Astrocyte (in vitro differentiated cells and primary cell): ENCODE results near the gene PRKG1.

ENCODE experiments used
- EZH2 ChIP-seq: IDR thresholded peaks from 2 replicates; pipeline ENCODE4 v1.6.1; 2012; ENCODE audit warnings: mild to moderate bottlenecking, low read length, inconsistent platforms; ENCODE audit not compliant: insufficient read depth
- TF ChIP-seq, protein P1 (sequence below): IDR thresholded peaks from 2 replicates; pipeline ENCODE4 v1.5.1; 2011; ENCODE audit warnings: low read depth, mild to moderate bottlenecking, inconsistent platforms, low read length, moderate library complexity; ENCODE audit not compliant: insufficient read depth

DNA sequence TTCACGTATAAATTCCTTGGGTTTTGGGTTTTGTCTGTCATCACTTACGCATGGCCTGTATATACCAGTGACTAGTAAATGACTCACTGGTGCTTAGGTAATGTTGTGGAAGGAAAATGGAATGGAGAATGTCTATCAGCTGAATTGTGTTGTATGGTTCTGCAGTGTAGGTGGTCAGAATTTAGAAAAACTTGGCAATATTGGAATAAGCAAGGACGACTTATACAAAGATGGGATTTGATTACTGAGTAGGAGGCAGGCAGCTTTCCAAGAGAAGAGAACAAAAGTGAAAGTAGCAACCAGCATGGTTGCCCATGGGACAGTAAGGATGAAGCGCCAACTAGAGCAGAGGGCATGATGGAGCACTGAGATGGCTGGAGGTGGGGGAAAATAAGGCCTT, 793.7 kb downstream of the PRKG1 start:
- TF ChIP-seq, protein P1, sequence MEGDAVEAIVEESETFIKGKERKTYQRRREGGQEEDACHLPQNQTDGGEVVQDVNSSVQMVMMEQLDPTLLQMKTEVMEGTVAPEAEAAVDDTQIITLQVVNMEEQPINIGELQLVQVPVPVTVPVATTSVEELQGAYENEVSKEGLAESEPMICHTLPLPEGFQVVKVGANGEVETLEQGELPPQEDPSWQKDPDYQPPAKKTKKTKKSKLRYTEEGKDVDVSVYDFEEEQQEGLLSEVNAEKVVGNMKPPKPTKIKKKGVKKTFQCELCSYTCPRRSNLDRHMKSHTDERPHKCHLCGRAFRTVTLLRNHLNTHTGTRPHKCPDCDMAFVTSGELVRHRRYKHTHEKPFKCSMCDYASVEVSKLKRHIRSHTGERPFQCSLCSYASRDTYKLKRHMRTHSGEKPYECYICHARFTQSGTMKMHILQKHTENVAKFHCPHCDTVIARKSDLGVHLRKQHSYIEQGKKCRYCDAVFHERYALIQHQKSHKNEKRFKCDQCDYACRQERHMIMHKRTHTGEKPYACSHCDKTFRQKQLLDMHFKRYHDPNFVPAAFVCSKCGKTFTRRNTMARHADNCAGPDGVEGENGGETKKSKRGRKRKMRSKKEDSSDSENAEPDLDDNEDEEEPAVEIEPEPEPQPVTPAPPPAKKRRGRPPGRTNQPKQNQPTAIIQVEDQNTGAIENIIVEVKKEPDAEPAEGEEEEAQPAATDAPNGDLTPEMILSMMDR: no peak
- TF ChIP-seq EZH2: no peak
